ENCODE measurements around the gene RIC8B.

The RIC8B gene

DNA sequence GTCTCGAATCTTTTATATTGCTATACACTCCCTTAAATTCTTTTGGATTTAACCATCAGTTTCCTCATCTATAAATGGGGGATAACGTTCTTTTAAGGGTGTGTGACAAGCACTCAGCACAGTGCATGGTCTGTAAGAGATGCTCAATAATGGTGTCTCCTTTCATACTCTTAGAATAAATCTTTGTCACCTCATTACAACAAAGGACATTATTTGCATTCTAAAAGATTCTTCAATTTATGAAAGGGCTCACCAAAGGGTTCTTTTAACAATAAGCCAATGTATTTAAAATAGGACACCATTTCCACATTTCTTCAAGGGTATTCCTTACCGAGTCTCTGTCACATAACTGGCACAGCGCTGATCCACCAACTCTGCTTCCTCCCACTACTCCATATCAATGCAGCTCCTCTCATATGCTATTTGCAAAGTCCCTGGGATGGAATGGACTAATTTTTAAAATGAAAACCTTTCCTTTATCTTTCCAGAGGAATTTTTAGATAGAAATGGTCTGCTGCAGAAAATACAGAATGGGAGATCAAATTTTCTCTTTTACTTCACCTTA lies 29.2 kb upstream of the RIC8B start:
- no peak overlapping the region for H3K4me3 ChIP-seq (ENCODE audit: low read depth in 1 of 2, low read length in 2 of 2)
- no peaks in the 10 kb centered on the region for H3K27me3 ChIP-seq (ENCODE audit: insufficient read depth, low read length, poor library complexity)
- no peaks in the 10 kb centered on the region for H4K20me1 ChIP-seq (ENCODE audit: insufficient read depth, low read length)
- TF ChIP-seq, protein P1, sequence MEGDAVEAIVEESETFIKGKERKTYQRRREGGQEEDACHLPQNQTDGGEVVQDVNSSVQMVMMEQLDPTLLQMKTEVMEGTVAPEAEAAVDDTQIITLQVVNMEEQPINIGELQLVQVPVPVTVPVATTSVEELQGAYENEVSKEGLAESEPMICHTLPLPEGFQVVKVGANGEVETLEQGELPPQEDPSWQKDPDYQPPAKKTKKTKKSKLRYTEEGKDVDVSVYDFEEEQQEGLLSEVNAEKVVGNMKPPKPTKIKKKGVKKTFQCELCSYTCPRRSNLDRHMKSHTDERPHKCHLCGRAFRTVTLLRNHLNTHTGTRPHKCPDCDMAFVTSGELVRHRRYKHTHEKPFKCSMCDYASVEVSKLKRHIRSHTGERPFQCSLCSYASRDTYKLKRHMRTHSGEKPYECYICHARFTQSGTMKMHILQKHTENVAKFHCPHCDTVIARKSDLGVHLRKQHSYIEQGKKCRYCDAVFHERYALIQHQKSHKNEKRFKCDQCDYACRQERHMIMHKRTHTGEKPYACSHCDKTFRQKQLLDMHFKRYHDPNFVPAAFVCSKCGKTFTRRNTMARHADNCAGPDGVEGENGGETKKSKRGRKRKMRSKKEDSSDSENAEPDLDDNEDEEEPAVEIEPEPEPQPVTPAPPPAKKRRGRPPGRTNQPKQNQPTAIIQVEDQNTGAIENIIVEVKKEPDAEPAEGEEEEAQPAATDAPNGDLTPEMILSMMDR (IDR thresholded peaks at IDR 0.05; ENCODE audit: borderline replicate concordance, extremely low read depth, low read length, poor library complexity, severe bottlenecking): no peak
- no peak for TF ChIP-seq EZH2 (IDR thresholded peaks at IDR 0.05; ENCODE audit: borderline replicate concordance, low read depth, low read length, severe bottlenecking)
- H3K27ac ChIP-seq (ENCODE audit: low read length): no peak overlapping the region
- no peaks in the 10 kb centered on the region for H3K9me3 ChIP-seq (ENCODE audit: insufficient read depth, low read length, severe bottlenecking)
- no peaks in the 10 kb centered on the region for H3K4me1 ChIP-seq (ENCODE audit: insufficient read depth, low read length)
- DNase-seq: no peak
- no peak for ATAC-seq (ENCODE audit: insufficient read depth, low read depth)
- no peak overlapping the region for H3K9ac ChIP-seq (ENCODE audit: low read depth, low read length)
- no peaks in the 10 kb centered on the region for H3K36me3 ChIP-seq (ENCODE audit: insufficient read depth, low read length)
- H3K79me2 ChIP-seq (ENCODE audit: insufficient read depth, low read length): no peaks in the 10 kb centered on the region
- H2AFZ ChIP-seq (ENCODE audit: low read depth, low read length): no peak overlapping the region
- no peak overlapping the region for H3K4me2 ChIP-seq (ENCODE audit: insufficient read depth, low read length)

DNA sequence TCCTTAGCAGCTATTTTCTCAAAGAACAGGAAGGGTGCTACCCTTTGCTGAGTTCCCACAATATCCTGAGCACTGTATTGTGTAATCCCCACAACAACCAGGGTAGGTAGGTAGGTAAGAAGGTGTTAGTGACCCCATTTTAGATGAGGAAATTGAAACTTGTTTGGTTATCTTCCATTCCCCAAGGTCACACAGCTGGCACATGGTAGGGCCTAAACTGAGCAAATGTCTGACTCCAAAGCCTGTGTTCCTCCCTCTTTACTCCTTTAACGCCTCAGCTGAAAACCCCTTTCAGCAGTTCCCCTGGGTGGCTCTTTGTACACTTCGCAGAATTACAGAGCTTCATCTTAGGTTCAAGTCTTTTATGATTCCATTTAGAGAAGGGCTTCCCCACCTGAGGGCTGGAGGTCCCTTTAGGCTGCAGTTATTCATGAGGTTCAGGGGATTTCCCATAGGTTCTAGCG lies 26.5 kb upstream of the RIC8B start:
- DNase-seq (no peak), ATAC-seq (ENCODE audit: insufficient read depth, low read depth) (no peak)
- Histone ChIP-seq H3K4me3 (ENCODE audit: low read depth in 1 of 2, low read length in 2 of 2) (no peak overlapping the region), H3K36me3 (ENCODE audit: insufficient read depth, low read length) (no peaks in the 10 kb centered on the region), H3K9me3 (ENCODE audit: insufficient read depth, low read length, severe bottlenecking) (no peaks in the 10 kb centered on the region), H3K4me2 (ENCODE audit: insufficient read depth, low read length) (no peak overlapping the region), H3K27ac (ENCODE audit: low read length) (no peak overlapping the region), H3K9ac (ENCODE audit: low read depth, low read length) (no peak overlapping the region), H4K20me1 (ENCODE audit: insufficient read depth, low read length) (no peaks in the 10 kb centered on the region), H3K79me2 (ENCODE audit: insufficient read depth, low read length) (no peaks in the 10 kb centered on the region), H3K27me3 (ENCODE audit: insufficient read depth, low read length, poor library complexity) (no peaks in the 10 kb centered on the region), H3K4me1 (ENCODE audit: insufficient read depth, low read length) (no peaks in the 10 kb centered on the region), H2AFZ (ENCODE audit: low read depth, low read length) (no peak overlapping the region)
- TF ChIP-seq EZH2 (IDR thresholded peaks at IDR 0.05; ENCODE audit: borderline replicate concordance, low read depth, low read length, severe bottlenecking): no peak
- TF ChIP-seq, protein P1 (IDR thresholded peaks at IDR 0.05; ENCODE audit: borderline replicate concordance, extremely low read depth, low read length, poor library complexity, severe bottlenecking): no peak

DNA sequence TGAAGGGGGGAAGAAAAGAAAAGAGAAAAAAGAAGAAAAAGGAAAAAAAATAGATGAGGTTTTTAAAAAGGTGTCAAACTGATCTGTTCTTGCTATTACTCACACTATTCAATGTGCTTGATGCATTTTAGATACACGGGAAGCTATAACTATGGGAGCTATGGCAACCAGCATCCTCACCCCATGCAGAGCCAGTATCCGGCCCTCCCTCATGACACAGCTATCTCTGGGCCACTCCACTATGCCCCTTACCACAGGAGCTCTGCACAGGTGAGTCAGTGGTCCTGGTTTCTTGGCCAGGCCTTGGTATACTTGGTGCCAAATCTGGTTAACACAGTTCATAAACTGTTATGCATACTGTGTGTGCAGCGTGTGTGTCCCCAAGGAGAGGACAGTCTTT lies 24.0 kb upstream of the RIC8B start:
- no peaks in the 10 kb centered on the region for H3K4me1 ChIP-seq (ENCODE audit: insufficient read depth, low read length)
- no peaks in the 10 kb centered on the region for H3K27me3 ChIP-seq (ENCODE audit: insufficient read depth, low read length, poor library complexity)
- H3K4me2 ChIP-seq (ENCODE audit: insufficient read depth, low read length): no peak overlapping the region
- no peaks in the 10 kb centered on the region for H3K79me2 ChIP-seq (ENCODE audit: insufficient read depth, low read length)
- H3K27ac ChIP-seq (ENCODE audit: low read length): no peak overlapping the region
- ATAC-seq (ENCODE audit: insufficient read depth, low read depth): no peak
- H2AFZ ChIP-seq (ENCODE audit: low read depth, low read length): no peak overlapping the region
- H3K4me3 ChIP-seq (ENCODE audit: low read depth in 1 of 2, low read length in 2 of 2): no peak overlapping the region
- H4K20me1 ChIP-seq (ENCODE audit: insufficient read depth, low read length): no peaks in the 10 kb centered on the region
- no peaks in the 10 kb centered on the region for H3K9me3 ChIP-seq (ENCODE audit: insufficient read depth, low read length, severe bottlenecking)
- no peak for DNase-seq
- TF ChIP-seq, protein P1 (IDR thresholded peaks at IDR 0.05; ENCODE audit: borderline replicate concordance, extremely low read depth, low read length, poor library complexity, severe bottlenecking): no peak
- TF ChIP-seq EZH2 (IDR thresholded peaks at IDR 0.05; ENCODE audit: borderline replicate concordance, low read depth, low read length, severe bottlenecking): no peak
- no peak overlapping the region for H3K9ac ChIP-seq (ENCODE audit: low read depth, low read length)
- H3K36me3 ChIP-seq (ENCODE audit: insufficient read depth, low read length): no peaks in the 10 kb centered on the region
